Activated naive CD8-positive, alpha-beta T cell treated with anti-CD3 and anti-CD28 coated beads, Interleukin-2, amount 10 ng/mL, durations not matched to agents 7 days and 5 days (primary cell): ENCODE data around the gene CYP2A13. TPM values are rescaled to one million over a fixed set of nuclear protein-coding genes. Genes with fewer than 3 reads are reported as not detected.
"Not testable (repeated sequence)": the region's sequence is repeated elsewhere in the genome, so short reads cannot be mapped to it uniquely, and the experiment has no call there.

Source experiments
- ATAC-seq: fragments of 150-1000 bp; cut with Tn5 transposase; one replicate; pipeline ENCODE4 v1.10.0; 2021; ENCODE audit warnings: low read depth, moderate library complexity
- POLR2A ChIA-PET: fragments of 350-600 bp; sonication (Branson Sonifier 250); formaldehyde crosslinking; loops from one replicate; lab custom pipeline; 2021; ENCODE audit warnings: antibody characterized with exemption; lab: Charles Lee
- DNase-seq: peaks from one replicate; pipeline ENCODE4 v3.0.0; 2021
- H3K27ac Mint-ChIP-seq: one replicate; pipeline ENCODE4 v1.8.0; 2022; ENCODE audit warnings: mild to moderate bottlenecking, mixed read lengths
- H3K27me3 Mint-ChIP-seq: one replicate; pipeline ENCODE4 v1.8.0; 2022; ENCODE audit warnings: mild to moderate bottlenecking, moderate library complexity, mixed read lengths
- H3K36me3 Mint-ChIP-seq: one replicate; pipeline ENCODE4 v1.8.0; 2021; ENCODE audit warnings: mild to moderate bottlenecking, mixed read lengths
- H3K4me1 Mint-ChIP-seq: one replicate; pipeline ENCODE4 v1.8.0; 2021; ENCODE audit warnings: mixed read lengths
- H3K4me3 Mint-ChIP-seq: one replicate; pipeline ENCODE4 v1.8.0; 2022; ENCODE audit warnings: mild to moderate bottlenecking, moderate library complexity, mixed read lengths
- H3K9me3 Mint-ChIP-seq: one replicate; pipeline ENCODE4 v1.8.0; 2021; ENCODE audit warnings: mixed read lengths
- total RNA-seq, 2 experiments: library from RNA; stranded (reverse); gene quantifications; one replicate each; pipeline ENCODE4 v1.2.3, GENCODE V29; 2021

Gene CYP2A13
- total RNA-seq, 2 experiments from 2014 or later = not detected

DNA sequence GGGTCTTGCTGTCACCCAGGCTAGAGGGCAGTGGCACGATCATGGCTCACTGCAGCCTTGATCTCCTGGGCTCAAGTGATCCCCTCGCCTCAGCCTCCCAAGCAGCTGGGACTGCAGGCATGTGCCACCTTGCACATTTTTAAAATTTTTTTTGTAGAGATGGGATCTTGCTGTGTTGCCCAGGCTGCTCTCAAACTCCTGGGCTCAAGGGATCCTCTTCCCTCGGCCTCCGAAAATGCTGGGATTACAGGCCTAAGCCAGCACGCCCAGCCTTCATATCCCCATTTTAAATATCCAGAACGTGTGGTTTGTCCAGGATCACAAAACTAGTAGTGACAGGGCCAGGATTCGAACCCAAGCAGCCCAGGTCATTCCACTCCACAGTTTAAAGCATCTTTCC lies 39.1 kb downstream of the CYP2A13 start:
- not testable (repeated sequence) for H3K9me3 Mint-ChIP-seq, H3K36me3 Mint-ChIP-seq, H3K4me3 Mint-ChIP-seq, H3K4me1 Mint-ChIP-seq, ATAC-seq, H3K27ac Mint-ChIP-seq, DNase-seq
- peaks cover 28% of the 10 kb centered on the region for H3K27me3 Mint-ChIP-seq
- POLR2A ChIA-PET = interaction anchor here (0.6 kb wide), 1 partner anchor 252 kb away, joined by 3 read pairs; no protein-coding TSS in a partner anchor

DNA sequence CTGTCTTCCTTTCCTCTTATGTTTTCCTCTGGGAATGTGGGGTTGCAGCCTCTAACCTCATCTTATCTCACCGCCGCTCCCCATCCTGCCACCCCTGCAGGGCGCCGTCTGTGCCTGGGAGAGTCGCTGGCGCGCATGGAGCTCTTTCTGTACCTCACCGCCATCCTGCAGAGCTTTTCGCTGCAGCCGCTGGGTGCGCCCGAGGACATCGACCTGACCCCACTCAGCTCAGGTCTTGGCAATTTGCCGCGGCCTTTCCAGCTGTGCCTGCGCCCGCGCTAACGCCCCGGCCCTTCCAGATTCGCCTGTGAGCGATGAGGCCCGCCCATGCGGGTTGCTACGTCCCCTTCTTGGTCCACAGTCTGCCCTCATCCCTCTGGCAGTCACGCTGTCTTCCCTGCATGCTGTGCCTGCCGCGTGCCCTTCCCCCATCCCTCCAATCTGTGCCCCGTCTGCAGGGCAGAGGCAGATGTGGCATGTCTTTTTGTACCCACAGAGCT lies 39.6 kb downstream of the CYP2A13 start:
- POLR2A ChIA-PET = interaction anchor here (0.6 kb wide), 1 partner anchor 252 kb away, joined by 3 read pairs; no protein-coding TSS in a partner anchor

DNA sequence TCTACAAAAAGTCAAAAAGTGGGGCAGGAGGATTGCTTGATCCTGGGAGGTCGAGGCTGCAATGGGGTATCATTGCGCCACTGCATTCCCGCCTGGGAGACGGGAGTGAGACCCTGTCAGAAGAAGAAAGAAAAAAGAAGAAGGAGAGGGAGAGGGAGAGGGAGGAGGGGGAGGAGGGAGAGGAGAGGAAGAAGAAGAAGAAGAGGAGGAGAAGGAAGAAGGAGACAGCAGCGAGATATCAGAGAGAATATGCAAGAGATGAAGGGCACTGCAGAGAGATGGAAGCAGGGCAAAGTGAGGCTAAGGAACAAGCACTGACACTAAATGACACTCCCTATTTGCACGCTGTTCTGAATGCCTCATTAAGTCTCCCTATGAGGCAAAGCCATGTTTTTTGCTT lies 40.4 kb downstream of the CYP2A13 start:
- POLR2A ChIA-PET = no interaction called here
- ATAC-seq (no peak), DNase-seq (no peak)
- H3K27ac Mint-ChIP-seq = no peak overlapping the region
- H3K4me3 Mint-ChIP-seq = no peak overlapping the region
- H3K4me1 Mint-ChIP-seq = peaks cover 6% of the 10 kb centered on the region
- peaks cover 38% of the 10 kb centered on the region for H3K27me3 Mint-ChIP-seq
- H3K9me3 Mint-ChIP-seq = no peaks in the 10 kb centered on the region
- H3K36me3 Mint-ChIP-seq = no peaks in the 10 kb centered on the region

More for the DNA sequence above, 39.6 kb downstream of the CYP2A13 start:
- H3K27ac Mint-ChIP-seq, H3K9me3 Mint-ChIP-seq, H3K36me3 Mint-ChIP-seq, H3K4me1 Mint-ChIP-seq: not testable (repeated sequence)
- Mint-ChIP-seq H3K4me3 (peak overlapping the region; percentile 70), H3K27me3 (peaks cover 33% of the 10 kb centered on the region)
- DNase-seq (peak; percentile 63), ATAC-seq (peak; percentile 97)

DNA sequence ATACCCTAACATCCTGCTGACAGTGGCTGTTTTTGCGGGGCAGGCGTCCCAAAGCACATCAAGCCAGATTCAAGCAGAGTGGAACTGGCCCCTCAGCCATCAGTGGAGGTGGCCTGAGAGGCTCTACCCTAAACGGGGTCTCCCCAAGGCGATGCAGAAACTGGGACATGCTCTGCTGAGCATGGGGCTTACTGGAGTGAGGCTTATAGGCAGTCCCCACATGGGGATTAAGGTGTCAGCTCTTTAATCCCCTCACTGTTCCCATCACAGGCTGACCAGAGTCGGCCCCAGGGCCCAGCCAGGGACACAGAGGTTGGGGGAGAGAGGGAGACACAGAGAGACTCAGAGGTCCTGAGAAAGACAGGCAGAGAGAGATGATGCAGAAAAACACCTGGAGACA lies 42.9 kb downstream of the CYP2A13 start:
- peaks cover 52% of the 10 kb centered on the region for H3K27me3 Mint-ChIP-seq
- no peaks in the 10 kb centered on the region for H3K36me3 Mint-ChIP-seq
- no peak overlapping the region for H3K4me3 Mint-ChIP-seq
- no peak overlapping the region for H3K27ac Mint-ChIP-seq
- H3K4me1 Mint-ChIP-seq = peaks cover 9% of the 10 kb centered on the region
- no peaks in the 10 kb centered on the region for H3K9me3 Mint-ChIP-seq
- no peak for DNase-seq
- POLR2A ChIA-PET = no interaction called here
- no peak for ATAC-seq

DNA sequence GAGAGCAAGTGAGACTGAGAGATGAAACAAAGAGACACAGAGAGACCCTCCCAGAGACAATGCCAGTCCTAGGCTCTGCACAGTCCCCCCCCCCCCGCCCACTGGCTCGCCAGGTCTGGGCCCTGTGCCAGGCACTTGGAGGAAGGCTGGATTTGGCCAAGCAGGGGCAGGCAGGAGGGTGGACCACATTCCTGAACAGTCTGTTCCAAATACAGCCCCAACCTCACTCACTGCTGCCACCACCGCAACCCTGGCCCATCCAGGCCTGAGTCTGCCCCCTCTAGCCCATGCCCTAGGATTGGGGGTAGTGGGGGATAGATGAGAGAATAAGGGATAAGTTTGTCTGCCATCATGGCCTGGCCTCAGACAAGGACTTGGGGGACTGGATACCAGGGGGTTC lies 45.0 kb downstream of the CYP2A13 start:
- Mint-ChIP-seq H3K27ac (no peak overlapping the region), H3K27me3 (peaks cover 53% of the 10 kb centered on the region), H3K36me3 (no peaks in the 10 kb centered on the region), H3K4me3 (no peak overlapping the region), H3K9me3 (no peaks in the 10 kb centered on the region), H3K4me1 (peaks cover 3% of the 10 kb centered on the region)
- no peak for ATAC-seq
- no peak for DNase-seq
- POLR2A ChIA-PET = no interaction called here

DNA sequence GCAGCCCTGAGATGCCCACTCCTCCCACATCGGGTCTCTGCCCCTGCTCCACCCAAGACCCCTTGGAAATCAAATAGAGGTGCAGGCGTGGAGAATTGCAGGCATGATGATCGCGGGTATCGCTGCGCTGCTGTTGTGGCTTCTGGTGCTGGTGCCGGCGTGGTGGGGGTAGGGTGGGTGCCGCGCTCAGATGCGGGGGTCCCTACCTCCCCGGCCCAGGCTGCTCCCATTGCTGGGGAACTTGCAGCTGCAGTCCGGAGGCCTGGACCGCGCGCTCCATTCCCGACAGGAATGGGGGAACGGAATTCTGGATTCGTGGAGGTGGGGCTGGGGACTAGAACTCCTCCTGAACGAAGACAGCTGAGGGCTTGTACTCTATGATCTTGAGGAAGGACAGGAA lies 46.4 kb downstream of the CYP2A13 start:
- no peaks in the 10 kb centered on the region for H3K9me3 Mint-ChIP-seq
- POLR2A ChIA-PET = no interaction called here
- ATAC-seq (no peak), DNase-seq (no peak)
- peaks cover 41% of the 10 kb centered on the region for H3K27me3 Mint-ChIP-seq
- H3K4me3 Mint-ChIP-seq = peak overlapping the region; percentile 44
- H3K27ac Mint-ChIP-seq = no peak overlapping the region
- no peaks in the 10 kb centered on the region for H3K36me3 Mint-ChIP-seq
- H3K4me1 Mint-ChIP-seq = peaks cover 3% of the 10 kb centered on the region

DNA sequence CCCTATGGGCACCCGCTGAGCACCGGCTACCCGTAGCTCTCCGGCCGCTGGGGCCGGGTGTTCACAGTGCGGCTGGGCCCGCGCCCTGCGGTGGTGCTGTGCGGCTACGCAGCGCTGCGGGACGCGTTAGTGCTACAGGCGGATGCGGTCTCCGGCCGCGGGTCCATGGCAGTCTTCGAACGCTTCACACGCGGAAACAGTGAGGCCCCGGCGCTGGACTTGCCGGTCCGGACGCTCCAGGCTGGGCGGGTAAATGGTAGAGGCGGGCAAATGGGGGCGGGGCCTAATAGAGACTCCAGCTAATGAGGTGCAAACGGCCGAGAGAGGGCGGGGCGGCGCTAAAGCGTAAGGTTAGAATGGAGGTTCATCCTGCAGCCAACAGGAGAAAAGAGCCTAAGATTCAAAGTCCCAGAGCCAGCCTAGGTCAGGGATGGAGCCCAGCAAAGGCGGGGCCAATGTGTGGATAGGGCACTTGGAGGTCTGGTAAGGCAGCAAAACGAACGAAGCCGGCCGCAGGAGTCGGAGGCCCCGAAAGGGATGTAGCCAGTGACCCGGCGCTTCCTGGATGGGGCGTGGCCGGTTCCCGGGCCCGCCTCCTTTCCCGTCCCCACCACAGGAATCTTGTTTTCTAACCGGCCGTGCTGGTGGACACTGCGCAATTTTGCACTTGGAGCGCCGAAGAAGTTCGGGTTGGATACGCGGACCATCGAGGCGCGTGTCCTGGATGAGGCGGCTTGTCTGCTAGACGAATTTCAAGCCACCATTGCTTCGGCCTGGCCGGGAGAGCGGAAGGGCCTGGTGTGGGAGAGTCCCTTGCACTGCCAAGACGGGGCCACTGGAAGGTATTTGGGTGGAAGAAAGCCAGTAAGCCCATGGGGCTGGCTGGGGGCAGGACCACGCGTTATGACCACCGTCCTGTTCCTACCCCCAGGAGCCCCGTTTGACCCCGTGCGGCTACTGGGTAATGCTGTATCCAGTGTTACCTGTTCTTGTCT lies 47.4 kb downstream of the CYP2A13 start:
- Mint-ChIP-seq H3K27me3 (peaks cover 37% of the 10 kb centered on the region), H3K4me3 (peak overlapping the region; percentile 87), H3K27ac (peak overlapping the region; percentile 80)
- POLR2A ChIA-PET = interaction anchor here (0.7 kb wide), 1 partner anchor 58 kb away, joined by 3 read pairs; no protein-coding TSS in a partner anchor
- DNase-seq (peak; percentile 65), ATAC-seq (peak; percentile 91)
- not testable (repeated sequence) for H3K9me3 Mint-ChIP-seq, H3K36me3 Mint-ChIP-seq, H3K4me1 Mint-ChIP-seq

DNA sequence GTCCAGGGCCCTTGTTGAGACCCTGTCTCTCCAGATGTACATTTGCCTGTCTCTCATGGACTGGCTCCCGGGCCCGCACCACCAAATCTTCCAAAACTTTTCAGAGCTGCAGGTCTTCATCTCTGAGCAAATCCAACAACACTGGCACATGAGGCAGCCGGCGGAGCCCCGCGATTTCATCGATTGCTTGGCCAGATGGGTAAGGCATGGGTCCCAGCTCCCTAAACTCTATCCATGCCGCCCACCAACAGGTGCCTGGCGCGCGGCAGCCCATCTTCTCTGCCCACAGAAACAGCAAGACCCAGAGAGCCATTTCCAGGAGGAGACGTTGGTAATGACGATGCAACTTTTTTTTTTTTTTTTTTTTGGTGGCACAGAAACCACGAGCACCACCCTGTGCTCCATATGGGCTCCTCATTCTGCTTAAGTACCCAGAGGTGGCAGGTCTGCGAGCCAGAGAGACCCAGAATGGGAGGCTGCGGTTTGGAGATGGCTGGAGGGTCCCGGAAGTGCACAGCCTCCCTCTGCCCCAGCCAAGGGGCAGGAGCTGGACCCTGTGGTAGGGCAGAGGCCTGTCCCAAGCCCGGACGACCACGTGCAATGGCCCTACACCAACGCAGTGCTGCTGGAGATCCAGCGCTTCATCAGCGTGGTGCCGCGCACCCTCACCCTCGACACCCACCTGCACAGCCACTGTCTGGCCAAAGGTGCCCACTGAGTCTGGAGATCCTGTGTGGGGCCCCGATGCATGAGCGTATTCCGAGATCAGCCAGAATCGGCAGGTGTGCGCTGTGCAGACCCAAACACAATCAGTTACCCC lies 48.6 kb downstream of the CYP2A13 start:
- Mint-ChIP-seq H3K4me1 (peaks cover 3% of the 10 kb centered on the region), H3K27ac (no peak overlapping the region), H3K27me3 (peaks cover 33% of the 10 kb centered on the region), H3K36me3 (no peaks in the 10 kb centered on the region), H3K9me3 (no peaks in the 10 kb centered on the region), H3K4me3 (no peak overlapping the region)
- no peak for ATAC-seq
- POLR2A ChIA-PET = interaction anchor here (0.7 kb wide), 1 partner anchor 57 kb away, joined by 3 read pairs; no protein-coding TSS in a partner anchor
- DNase-seq = no peak

DNA sequence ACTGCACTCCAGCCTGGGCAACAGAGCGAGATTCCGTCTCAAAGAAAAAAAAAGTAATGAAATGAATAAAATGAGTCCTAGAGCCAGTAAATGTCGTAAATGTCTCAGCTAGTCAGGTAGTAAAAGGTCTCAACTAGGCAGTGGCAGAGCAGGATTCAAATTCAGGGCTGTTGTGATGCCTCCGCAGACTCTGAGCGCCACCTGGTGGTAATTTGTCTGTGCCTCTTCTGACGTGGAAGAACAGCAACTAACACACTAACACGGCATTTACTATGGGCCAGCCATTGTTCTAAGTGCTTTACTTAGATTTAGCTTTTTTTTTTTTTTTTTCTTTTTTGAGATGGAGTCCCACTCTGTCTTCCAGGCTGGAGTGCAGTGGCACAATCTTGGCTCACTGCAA lies 56.2 kb downstream of the CYP2A13 start:
- POLR2A ChIA-PET = no interaction called here
- Mint-ChIP-seq H3K36me3 (no peaks in the 10 kb centered on the region), H3K4me1 (no peaks in the 10 kb centered on the region), H3K9me3 (no peaks in the 10 kb centered on the region), H3K27ac (no peak overlapping the region), H3K27me3 (peaks cover 19% of the 10 kb centered on the region), H3K4me3 (no peak overlapping the region)
- DNase-seq (peak; percentile 77), ATAC-seq (peak; percentile 94)

Other genes with a start within 250 kb of the CYP2A13 start
- under 1 TPM; 0.28 to 0.55 TPM for gene CYP2A6, start 238.0 kb upstream of the CYP2A13 start, total RNA-seq
- gene CYP2A7, start 206.2 kb upstream of the CYP2A13 start, total RNA-seq = not detected
- gene CYP2B6, start 97.2 kb upstream of the CYP2A13 start, total RNA-seq = not detected
- not detected for gene CYP2F1, start 26.0 kb downstream of the CYP2A13 start, total RNA-seq
- gene CYP2S1, start 104.8 kb downstream of the CYP2A13 start, total RNA-seq = 1 to 10 TPM; 1.1 to 1.2 TPM
- under 1 TPM; 0.11 to 0.17 TPM for gene AXL, start 130.8 kb downstream of the CYP2A13 start, total RNA-seq
- gene HNRNPUL1, start 175.9 kb downstream of the CYP2A13 start, total RNA-seq = 100 to 1,000 TPM; 301 to 333 TPM
- 10 to 100 TPM; 37.8 to 40.8 TPM for gene CCDC97, start 221.7 kb downstream of the CYP2A13 start, total RNA-seq